GM21825 (cell line): Measurements from ENCODE around the gene CACNA1F.
A peak's percentile ranks its signal among the peaks of the same experiment; 100 is the strongest.

Experiments
- ATAC-seq: cut with Tn5 transposase; IDR thresholded peaks from one replicate; pipeline ENCODE4 v1.9.1; 2021; ENCODE audit warnings: mild to moderate bottlenecking, moderate library complexity; ENCODE audit not compliant: unreplicated experiment

CACNA1F gene

GRCh38 chrX:49233176-49233575, at the start of gene CACNA1F:
TSS of gene CACNA1F (minus strand) at chrX:49233340. CDS start at chrX:49233309, 31 bp downstream.
- ATAC-seq: no peak

GRCh38 chrX:49282647-49283011, 49.5 kb upstream of the CACNA1F start:
- ATAC-seq: no peak

GRCh38 chrX:49278081-49278480, 44.9 kb upstream of the CACNA1F start:
- no peak for ATAC-seq

GRCh38 chrX:49277535-49277830, 44.3 kb upstream of the CACNA1F start:
- ATAC-seq: no peak

- ATAC-seq: no peak
Observed at GRCh38 chrX:49276671-49277534, 43.8 kb upstream of the CACNA1F start.

GRCh38 chrX:49276207-49276606, 43.1 kb upstream of the CACNA1F start:
- ATAC-seq: no peak

GRCh38 chrX:49273181-49273727, 40.1 kb upstream of the CACNA1F start:
- no peak for ATAC-seq

GRCh38 chrX:49272421-49272820, 39.3 kb upstream of the CACNA1F start:
- no peak for ATAC-seq

GRCh38 chrX:49271341-49271740, 38.2 kb upstream of the CACNA1F start:
- ATAC-seq: no peak

- ATAC-seq: no peak
Observed at GRCh38 chrX:49270249-49270921, 37.2 kb upstream of the CACNA1F start.

- peak; percentile 21 for ATAC-seq
Observed at GRCh38 chrX:49269767-49270248, 36.7 kb upstream of the CACNA1F start, which contains the start of gene PPP1R3F. TSS of gene PPP1R3F (plus strand) at chrX:49269793. CDS start at chrX:49269870, 77 bp downstream.

GRCh38 chrX:49269010-49269766, 36.0 kb upstream of the CACNA1F start:
- ATAC-seq: peak; percentile 84

- no peak for ATAC-seq
Observed at GRCh38 chrX:49268702-49269009, 35.5 kb upstream of the CACNA1F start.

GRCh38 chrX:49266523-49267445, 33.6 kb upstream of the CACNA1F start:
- no peak for ATAC-seq

GRCh38 chrX:49264460-49264859, 31.3 kb upstream of the CACNA1F start, which contains the start of gene FOXP3:
TSS of gene FOXP3 (minus strand) at chrX:49264710. CDS start at chrX:49258505, 6,205 bp downstream.
- no peak for ATAC-seq

- no peak for ATAC-seq
Observed at GRCh38 chrX:49263631-49264030, 30.5 kb upstream of the CACNA1F start.

- no peak for ATAC-seq
Observed at GRCh38 chrX:49262603-49263002, 29.5 kb upstream of the CACNA1F start.

- ATAC-seq: no peak
Observed at GRCh38 chrX:49260221-49260985, 27.3 kb upstream of the CACNA1F start.

- no peak for ATAC-seq
Observed at GRCh38 chrX:49258749-49259124, 25.6 kb upstream of the CACNA1F start.
